ENCODE results near the gene TBX20.
"Not testable (repeated sequence)": the region's sequence is repeated elsewhere in the genome, so short reads cannot be mapped to it uniquely, and the experiment has no call there.

The TBX20 gene

DNA sequence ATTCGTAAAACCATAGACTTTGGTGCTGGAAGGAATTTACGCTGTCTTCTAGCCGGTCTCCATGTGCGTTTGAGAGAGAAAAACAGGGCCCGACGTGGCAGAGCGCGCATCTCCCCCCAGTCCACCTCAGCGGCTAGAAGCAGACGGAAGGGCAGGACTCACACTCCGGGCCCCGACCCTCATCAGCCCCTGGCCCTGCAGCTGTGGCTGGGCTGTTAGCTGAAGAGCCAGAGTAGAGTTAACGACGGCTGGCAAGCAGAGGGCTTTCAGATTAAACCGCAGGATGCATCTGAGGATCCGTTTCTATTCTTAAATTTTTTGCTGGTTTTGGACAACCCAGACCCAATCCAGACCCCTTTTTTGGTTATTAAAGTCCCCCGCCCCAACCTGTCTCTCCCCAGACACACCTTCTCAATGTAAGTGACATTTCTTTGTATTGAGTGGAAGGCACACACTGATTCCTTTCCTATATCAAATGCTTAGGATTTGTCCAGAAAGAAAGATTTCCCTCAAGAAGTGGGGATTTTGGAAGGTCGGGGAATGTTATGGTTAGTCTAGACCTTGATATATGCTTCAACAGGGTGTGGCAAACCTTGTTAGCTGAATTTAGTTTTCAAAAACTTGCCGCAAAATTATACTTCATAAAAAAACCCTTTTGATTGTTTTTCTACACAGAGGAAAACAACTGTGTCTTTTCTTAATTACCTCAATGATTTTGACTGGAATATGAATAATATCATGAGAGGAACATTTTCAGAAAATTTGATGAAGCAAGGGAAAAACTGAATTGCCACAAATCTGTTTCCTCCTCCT lies 1.7 kb upstream of the TBX20 start:
- DNase-seq, result no peak

DNA sequence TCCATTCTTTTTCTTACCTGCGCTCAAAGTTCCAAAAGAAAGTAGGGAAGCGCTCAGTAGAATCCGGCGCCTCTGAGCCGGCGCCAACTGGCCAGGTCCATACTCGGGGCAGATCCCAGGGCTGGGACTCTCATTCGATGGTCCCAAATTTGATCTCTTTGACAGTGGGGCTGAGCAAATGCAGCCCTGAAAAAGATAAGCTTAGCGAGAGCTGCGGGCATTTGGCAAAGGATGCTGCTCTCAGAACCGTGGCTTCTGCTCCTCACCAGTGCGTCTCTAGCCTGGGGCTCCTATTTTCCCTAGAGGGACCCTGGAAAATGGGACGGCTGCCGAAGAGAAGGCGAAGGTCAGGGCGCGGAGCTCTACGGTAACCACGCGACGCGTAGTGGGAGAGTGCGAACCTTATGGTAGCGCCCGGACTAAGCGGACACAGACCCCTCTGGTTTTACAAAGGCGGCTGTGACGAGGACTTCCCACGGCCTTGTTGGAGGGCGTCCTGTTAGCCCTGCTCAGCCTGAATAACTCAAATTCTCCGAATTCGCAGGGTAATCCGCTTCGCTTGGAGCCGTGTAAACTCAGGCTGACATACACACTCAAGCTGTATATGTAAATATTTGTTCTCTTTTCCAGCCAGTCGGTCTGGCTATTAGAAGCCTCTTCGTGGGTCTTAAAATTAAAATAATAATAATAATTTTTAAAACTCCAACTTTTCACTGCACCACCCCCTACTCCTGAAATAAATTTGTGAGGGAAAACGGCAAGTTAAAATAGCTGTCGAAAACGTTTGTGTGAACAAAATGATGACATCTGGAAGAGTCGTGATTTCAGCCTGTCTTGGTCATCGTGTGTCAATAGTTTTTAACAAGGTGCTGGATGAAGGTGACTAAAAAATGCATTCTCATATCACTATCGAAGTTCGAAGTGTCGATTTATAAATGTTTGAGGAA lies 869 bp upstream of the TBX20 start:
- DNase-seq, result no peak

- DNase-seq, result no peak
Measured at GRCh38 chr7:35253460-35253709, 515 bp downstream of the TBX20 start.

DNA sequence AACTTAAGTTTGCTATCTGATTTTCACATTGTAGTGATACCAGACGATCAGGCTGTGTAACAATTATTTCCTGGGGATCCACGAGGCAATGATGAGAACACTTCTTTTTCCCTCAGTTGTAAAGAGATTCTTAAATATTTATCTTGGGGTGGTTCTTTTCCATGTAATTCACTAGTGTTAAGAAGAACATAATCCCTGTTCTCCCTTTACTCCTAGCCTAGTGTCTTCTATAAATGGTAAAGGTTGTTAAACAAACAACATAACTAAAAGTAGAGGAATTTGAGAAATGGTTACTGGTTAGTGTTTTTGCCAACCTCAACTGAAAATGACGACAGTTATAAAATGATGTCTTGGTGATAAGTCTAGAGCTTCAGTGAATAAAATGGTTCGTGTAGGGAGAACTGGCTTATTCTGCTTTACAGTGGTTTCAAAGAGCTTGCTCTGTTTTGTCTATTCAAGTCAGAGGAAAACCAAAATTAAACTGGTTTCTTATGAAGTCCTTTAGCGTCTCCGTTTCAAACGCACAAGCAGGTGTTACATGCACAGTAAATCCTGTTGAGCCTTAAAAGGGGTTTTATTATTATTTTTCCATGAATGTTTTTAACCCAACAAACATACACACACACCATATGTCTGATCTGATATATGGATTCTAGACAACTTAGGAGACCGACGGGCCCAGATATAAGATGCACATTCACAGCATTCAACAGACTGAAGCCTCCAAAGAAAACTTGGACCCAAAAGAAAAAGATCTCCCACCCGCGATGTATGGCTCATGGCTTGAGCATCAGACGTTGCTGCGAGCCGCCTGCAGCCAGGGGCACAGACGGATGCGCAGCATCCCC lies 1.1 kb downstream of the TBX20 start:
- no peak for DNase-seq

DNA sequence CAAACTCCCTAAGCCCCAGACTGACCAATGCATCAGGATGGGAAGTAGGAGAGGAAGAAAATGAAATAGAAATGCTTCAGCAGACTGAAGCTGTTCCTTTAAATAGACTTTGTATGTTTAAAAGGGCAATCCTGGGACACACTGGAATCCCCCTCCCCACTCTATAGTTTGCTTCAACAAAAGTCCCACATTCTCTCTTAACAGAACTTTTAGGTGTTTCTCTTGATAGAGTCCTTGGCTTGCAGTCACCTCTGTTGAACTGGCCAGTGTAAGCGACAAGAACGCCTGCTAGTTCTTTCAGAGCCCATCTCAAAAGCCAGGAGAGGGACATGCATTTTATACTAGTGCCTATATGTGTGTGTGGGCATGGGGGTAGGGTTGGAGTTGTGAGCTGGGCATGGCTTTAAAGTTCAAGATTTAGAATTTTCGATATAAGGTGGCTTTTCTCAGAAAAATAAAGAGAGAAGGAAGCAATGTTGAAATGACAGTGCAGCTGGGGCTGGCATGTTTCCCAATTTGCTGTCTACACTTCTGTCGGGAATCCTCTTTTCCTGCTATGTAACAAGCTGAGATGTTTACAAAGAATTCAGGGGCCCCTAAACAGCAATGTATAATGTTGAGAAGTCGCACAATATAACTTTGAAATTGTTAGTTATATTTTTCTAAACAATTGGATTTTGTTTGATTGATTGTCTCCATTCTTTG lies 2.1 kb downstream of the TBX20 start:
- DNase-seq, result no peak

GRCh38 chr7:35250941-35251340 lies 3.0 kb downstream of the TBX20 start:
- DNase-seq, result no peak

DNA sequence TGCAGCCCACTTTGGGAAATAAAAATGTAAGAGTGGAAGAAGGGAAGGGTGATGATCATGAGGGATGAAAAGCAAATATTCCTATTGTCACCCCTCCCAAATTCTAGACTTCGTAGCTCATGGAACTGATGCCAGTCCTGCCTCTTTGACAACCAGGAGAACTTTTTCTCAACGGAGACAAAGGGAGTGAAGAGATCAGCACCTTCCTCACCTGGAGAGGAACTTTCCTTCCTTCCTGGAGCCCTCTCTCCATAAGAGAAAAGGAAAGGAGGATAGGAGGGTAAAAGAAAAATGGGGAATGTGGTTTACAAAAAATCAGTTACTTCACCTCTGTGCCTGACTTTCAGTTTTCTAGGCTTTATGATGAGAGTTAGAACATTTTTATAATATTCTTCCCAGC lies 3.4 kb downstream of the TBX20 start:
- no peak for DNase-seq

GRCh38 chr7:35249537-35249907 lies 4.4 kb downstream of the TBX20 start:
- DNase-seq, result no peak

DNA sequence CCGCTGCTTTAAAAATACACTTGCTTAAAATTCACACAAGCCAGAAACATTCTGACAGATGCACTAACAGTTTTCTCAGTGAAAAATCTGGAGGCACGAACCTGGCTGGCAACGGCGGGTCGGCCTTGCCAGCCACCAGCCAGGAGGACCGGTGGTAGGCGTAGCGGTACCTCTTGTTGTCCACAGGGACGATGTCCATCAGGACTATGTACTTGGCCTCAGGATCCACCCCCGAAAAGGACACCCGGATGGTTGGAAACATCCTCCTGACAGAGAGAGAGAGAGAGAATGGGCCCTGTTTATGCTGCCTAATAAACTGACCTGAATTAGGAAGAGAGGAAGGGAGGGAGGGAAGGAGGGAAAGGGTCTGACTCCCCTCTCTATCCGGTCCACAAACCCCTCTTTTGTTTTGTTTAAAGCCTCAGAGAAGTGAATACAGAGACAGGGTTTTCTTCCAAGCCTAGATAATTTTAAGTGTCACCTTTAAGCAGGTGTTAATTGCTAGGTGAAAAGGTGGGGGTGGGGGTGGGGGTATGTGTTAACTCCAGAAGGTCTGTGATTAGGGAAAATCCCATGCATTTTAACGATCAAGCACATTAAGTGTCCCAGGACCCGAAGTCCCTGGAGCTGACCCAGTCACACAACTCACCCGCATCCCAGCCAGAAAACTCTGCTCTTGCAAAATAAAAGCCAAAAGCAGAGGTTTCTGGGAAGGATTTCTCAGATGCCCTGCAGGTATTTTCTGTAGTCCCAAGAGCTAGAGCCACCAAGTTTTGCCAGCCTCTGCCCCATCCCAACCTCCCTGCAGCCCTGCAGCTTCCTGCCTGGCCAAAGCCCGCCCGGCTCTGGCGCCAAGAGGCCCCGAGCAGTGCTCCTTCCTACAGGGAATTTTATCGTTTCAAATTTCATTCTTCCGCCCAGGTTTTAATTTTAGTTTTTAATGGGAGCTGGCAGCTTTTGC lies 5.0 kb downstream of the TBX20 start:
- DNase-seq, result no peak

GRCh38 chr7:35246819-35247218 lies 7.1 kb downstream of the TBX20 start:
- DNase-seq, result no peak

GRCh38 chr7:35241884-35242283 lies 12.0 kb downstream of the TBX20 start:
- no peak for DNase-seq

GRCh38 chr7:35241436-35241835 lies 12.5 kb downstream of the TBX20 start:
- no peak for DNase-seq

DNA sequence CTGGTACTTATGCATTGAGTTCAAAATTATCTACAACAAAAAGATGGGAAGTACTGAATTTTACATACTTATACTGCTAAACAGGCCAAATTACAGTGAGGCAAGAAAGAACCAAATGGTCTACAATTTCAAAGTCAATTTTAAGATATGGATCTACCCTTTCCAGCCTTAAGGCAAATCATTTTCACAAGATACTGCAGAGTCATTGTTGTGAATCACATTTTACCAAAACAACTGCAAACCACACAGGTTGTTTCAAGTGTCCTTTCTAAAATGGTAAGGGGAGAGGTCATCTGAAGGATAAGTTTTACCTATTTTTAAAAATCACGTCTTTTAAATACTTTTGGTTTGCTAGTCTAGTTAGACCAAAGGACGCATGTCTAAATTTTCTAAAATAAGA lies 12.9 kb downstream of the TBX20 start:
- DNase-seq, result not testable (repeated sequence)

- DNase-seq, result not testable (repeated sequence)
Measured at GRCh38 chr7:35238456-35238855, 15.4 kb downstream of the TBX20 start.

GRCh38 chr7:35232994-35233393 lies 20.9 kb downstream of the TBX20 start:
- DNase-seq, result no peak

- DNase-seq, result not testable (repeated sequence)
Measured at GRCh38 chr7:35231221-35231620, 22.7 kb downstream of the TBX20 start.

DNA sequence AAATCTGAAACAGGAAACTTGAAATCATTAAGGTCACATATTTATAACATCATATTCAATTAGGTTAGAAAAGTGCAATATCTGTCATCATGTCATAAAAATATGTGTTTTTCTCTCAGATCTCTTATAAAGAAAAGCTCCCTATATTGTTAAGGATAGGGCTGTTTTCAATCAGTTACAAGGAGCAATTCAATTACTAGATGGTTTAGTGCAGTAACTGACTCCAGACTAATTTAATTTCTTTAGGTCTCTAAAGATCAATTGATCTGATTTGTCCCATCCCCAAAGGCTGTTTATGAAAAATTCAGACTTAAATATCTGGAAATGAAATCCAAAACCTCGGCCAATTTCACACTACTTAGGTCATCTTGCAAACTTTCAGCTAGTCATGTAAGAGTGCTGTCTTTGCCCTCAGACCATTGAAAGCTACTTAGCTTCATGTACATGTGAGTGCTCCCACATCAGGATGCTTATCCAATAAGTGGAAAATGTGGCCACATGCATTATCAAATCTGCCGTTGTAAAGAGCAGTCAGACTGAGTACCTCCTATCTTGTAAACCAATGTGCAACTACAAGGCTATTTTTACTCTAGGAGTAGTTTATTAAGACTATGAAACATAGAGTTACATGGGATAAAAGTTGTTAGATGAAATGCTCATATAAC lies 24.7 kb downstream of the TBX20 start:
- not testable (repeated sequence) for DNase-seq

DNA sequence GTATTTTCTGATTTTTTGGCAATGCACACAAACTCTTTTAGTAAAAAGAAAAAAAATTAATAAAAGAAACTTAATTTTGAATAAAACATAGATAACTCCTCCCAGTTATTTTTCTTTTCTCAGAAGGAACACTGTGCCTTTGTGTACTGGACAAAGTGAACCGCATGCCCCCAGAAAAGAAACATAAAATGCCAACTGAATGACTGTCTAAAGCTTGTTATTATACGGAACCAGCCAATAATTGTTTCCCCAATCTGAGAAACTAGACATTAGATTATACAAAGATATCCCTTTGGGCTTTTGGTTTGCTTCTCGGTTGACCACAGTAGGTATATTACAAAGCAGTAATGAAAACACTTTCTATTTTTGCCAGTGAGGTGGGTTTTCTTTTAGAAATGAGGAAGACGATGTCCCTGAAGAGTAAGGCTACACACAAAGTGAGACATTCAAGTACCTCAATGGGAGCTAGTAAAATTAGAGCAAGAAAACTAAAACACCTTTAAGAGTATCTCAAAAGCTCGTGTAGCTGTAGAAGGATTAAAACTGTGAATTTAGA lies 25.3 kb downstream of the TBX20 start:
- not testable (repeated sequence) for DNase-seq

DNA sequence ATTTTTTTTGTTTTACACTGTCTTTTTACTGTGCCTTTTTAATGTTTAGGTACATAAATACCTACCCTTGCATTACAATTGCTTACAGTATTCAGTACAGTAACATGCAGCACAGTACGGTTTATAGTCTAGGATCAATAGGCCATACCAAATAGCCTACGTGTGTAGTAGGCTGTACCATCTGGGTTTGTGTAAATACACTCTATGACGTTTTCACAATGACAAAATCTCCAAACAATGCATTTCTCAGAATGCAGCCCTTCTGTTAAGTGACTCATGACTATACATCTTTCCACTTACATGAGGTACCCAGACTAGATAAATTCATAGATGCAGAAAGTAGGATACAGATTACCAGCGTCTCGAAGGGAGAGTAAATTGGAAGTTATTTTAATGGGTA lies 26.5 kb downstream of the TBX20 start:
- DNase-seq, result not testable (repeated sequence)

- DNase-seq, result not testable (repeated sequence)
Measured at GRCh38 chr7:35222445-35222844, 31.5 kb downstream of the TBX20 start.

DNA sequence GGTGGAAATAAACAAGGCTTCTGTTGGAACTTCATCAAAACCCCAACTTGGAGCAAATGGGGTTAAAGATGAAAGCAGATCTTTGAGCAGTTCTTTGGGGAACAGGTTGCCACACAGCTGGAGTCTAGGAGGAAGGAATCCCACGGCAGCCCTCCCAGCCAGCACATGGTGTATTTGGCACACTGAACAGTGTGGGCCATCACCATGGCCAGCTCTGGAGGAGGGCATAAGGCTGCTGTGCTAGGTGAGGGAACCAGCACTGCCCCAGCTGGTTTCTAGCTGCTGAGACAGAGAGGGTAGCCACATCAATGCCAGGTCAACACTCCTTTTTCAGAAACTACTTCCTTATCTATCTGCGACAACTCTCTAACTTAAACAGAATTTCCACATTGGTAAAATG lies 33.7 kb downstream of the TBX20 start:
- DNase-seq, result not testable (repeated sequence)

Data from kidney glomerular epithelial cell (primary cell).